ENCODE results near the gene SLCO2A1.

SLCO2A1 gene

GRCh38 chr3:133895208-133896001 lies 134.3 kb downstream of the SLCO2A1 start, which contains the start of gene RAB6B:
Gene RAB6B (minus strand): TSS chr3:133895882. CDS start chr3:133895466, 416 bp downstream.
- peak; percentile 57 for DNase-seq

GRCh38 chr3:133894353-133895207 lies 135.1 kb downstream of the SLCO2A1 start:
- DNase-seq, result peak; percentile 56

GRCh38 chr3:133893683-133894352 lies 135.9 kb downstream of the SLCO2A1 start:
- DNase-seq, result no peak

- DNase-seq, result no peak
Measured at GRCh38 chr3:133892541-133893231, 137.0 kb downstream of the SLCO2A1 start.

DNA sequence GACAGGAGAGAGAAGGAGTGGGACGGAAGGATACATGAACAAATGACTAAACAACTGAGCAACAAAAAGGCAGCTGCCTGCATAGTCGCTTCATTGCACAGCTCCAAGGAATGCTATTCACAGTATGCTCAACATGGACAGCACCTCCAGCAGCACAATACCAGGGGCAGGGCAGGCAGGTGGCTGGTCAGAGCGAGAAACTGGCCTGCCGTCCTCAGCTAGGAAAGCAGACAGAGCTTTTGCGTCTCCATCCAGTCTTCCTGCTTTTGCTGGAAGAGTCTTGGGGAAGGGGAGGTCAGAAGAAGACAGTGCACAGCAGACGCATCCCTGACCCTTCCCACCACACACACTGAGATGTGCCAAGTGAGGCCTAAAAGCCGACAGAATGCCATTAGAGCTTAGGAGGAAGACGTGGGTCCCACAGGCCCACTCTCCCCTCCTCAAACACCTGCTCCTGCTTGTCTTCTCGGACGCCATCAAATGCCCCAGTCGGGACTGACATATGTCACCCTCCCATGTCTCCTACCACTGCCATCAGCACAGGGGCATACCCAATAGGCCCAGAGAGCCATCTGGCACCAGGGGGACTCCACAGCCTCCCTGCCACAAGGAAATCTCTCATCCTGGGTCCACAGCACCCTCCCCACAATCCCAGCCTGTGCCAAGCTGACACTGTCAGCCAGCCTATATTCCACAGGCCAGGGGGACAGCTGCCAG lies 137.9 kb downstream of the SLCO2A1 start:
- DNase-seq, result no peak

- no peak for DNase-seq
Measured at GRCh38 chr3:133890972-133891644, 138.6 kb downstream of the SLCO2A1 start.

- DNase-seq, result no peak
Measured at GRCh38 chr3:133890037-133890436, 139.7 kb downstream of the SLCO2A1 start.

- DNase-seq, result no peak
Measured at GRCh38 chr3:133888726-133889340, 140.9 kb downstream of the SLCO2A1 start.

DNA sequence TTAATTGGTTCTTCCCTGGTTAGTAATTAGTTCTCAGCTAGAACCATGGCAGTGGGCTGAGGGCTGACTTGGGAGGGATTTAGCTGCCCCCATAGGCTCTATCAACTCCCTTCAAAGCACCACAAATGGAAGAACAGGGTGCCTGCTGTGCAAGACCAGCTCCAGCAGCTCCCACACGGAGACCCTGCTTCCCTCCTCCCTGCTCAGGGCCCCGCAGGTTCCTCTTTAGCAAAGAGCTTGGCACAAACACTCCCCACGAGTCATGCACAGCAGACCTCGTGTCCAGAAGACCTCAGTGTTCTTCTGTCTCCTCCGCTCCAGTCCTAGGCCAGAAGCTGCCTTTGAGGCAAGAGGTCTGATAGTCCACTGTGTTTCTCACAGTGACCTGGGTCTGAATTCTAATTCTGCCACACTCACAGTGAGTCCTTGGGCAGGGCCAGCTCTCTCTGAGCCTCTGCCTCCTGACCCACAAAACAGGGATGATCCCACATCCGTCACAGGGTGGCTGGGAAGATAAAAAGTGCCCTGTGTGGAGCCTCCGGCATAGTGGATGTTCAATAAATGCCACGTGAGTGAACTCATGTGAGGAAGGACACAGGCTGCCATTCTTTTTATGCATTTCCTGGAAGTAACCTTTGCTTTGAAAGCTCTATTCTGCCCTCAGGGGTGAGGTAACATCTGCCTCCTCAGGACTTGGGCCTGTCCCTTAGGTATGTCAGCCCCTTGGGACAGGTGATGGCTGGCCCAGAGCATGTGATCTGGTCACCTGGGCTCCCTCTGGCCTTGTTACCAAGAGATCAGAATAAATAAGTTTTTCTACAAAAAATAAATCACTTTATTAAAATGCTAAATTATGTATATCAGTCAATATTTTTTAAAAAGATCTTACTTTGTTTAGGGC lies 141.7 kb downstream of the SLCO2A1 start:
- DNase-seq, result no peak

GRCh38 chr3:133887074-133887802 lies 142.5 kb downstream of the SLCO2A1 start:
- DNase-seq, result peak; percentile 12

DNA sequence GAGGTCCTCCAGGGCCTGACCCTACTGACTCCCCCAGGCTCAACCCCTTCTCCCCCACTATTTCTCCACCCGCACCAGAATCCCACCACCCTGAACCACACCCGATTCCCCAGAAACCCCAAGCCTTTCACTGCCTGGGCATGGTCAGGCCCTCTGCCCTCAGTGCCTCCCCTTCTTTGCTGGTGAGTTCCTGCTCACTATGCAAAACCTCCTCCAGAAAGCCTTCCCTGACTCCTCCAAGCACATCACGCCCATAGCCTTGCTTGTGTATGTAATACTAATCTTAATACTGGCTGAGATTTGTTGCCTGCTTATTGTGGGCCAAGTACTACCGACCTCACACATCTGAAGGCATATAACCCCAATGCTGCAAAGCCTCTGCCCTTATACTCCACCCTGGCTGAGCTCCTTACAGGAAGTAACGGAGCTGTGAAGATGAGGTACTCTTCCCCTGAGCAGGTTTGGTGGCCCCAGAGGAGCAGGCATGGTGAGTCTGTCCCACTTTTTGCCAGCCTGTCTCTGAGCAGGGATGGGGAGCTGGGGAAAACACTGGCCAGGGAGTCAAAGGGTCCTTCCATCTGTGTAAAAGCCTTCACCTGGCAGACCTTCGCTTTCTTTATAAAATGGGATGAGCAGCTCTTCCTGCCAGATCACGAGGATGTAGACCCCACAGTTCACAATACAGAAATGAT lies 143.5 kb downstream of the SLCO2A1 start:
- DNase-seq, result no peak

GRCh38 chr3:133884887-133885711 lies 144.6 kb downstream of the SLCO2A1 start:
- no peak for DNase-seq

DNA sequence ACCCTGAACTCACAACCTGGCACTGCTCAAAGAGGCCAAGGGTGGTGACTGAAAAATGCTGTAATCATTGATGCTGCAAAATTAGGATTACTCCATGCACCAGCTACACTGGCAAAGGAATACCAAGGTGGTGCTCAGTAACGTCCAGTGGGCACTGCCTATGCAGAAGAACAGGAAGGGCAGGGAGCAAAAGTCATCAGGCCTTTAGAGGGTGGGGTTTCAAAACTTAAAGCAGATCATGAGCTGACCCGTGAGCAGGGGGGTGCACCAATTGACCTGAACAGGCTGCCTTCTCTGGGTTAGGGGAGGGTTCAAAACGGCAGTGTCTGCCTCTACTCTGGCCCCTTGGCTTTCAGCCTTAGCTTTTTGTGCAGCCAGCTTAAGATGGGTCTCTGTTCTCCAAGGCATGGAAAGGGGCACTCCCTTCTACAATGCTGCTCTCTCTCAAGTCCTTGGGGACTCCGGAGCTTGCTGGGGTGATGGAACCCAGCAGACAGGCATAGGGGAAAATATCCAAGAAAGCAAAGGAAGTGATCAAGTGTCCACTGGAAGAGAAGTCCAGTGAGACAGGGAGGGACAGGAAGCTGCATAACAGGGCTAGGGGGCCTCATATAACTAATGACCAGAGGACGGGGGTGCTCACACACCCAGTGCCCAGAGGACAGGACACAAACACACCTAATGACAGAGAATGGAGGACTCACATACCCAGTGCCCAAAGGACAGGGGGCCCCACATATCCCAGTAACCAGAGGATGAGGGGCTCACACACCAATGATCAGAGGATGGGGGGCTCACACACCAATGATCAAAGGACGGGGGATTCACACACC lies 145.5 kb downstream of the SLCO2A1 start:
- no peak for DNase-seq

- no peak for DNase-seq
Measured at GRCh38 chr3:133883641-133884040, 146.1 kb downstream of the SLCO2A1 start.

DNA sequence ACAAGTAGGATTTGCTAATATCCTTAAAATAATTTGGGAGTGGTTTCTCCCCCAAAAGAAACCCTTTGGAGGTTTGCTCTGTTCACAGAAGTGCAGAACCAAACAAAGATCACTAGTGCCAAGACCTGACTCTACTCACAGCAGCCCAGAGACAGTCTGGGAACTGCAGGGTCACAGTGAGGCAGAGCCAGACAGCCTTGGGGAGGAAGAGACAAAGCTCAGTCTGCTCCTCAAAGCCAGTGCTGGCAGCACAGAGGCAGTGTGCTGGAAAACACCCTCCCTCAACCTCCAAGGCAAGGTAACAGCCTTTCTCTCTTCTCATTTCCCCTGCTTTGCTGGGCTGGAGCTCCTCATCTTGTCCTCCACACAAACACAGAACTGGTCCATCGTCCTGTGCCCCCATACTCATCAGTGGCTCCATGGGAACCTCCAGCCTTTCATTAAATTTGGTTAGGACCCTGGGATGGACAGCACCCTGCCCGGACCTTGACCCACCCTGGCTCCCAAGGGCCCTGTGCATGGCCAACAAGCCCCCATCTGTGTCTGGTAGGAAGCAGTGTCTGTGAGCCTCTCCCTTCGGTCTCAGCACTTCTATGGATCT lies 146.6 kb downstream of the SLCO2A1 start:
- DNase-seq, result no peak

All from DMS53 (cell line).